OCI-LY7 (cell line): ENCODE results near the gene TRAM2. TPM values are rescaled to one million over a fixed set of nuclear protein-coding genes. Genes with fewer than 3 reads are reported as not detected.

Source experiments
- BruUV-seq: library from RNA; stranded (reverse); fragments of 400-500 nt; replicated peaks from 2 replicates; lab custom pipeline; 2021; lab: Mats Ljungman, UMichigan
- CTCF ChIA-PET: fragments of 300-600 bp; sonication (Branson Sonifier 250); formaldehyde crosslinking; loops from one replicate; lab custom pipeline; 2022; ENCODE audit warnings: antibody characterized with exemption; ENCODE audit not compliant: unreplicated experiment; lab: Charles Lee
- POLR2A ChIA-PET: fragments of 300-600 bp; sonication (Branson Sonifier 250); formaldehyde crosslinking; loops from one replicate; lab custom pipeline; 2022; ENCODE audit warnings: antibody characterized with exemption; lab: Charles Lee
- DNase-seq: peaks from one replicate; pipeline ENCODE4 v3.0.0-alpha.2; 2015; ENCODE audit warnings: low spot score
- H2AFZ ChIP-seq: fragments of 200-600 bp; sonication (generic), shearing (Covaris generic); 2 replicates; pipeline ENCODE4 v1.6.1; 2014; ENCODE audit warnings: mild to moderate bottlenecking, antibody characterized with exemption, low read length, moderate library complexity
- H3K27ac ChIP-seq: fragments of 200-600 bp; sonication (generic); 2 replicates; pipeline ENCODE4 v1.5.1; 2014; ENCODE audit warnings: mixed run types, low read depth, mild to moderate bottlenecking, moderate library complexity, low read length, inconsistent platforms; ENCODE audit not compliant: poor library complexity, severe bottlenecking
- H3K36me3 ChIP-seq: fragments of 200-600 bp; sonication (generic); 2 replicates; pipeline ENCODE4 v1.6.1; 2014; ENCODE audit warnings: mild to moderate bottlenecking, antibody characterized with exemption, low read length, moderate library complexity, mixed read lengths; ENCODE audit not compliant: insufficient read depth
- H3K4me1 ChIP-seq: fragments of 200-600 bp; sonication (generic); 2 replicates; pipeline ENCODE4 v1.5.1; 2014; ENCODE audit warnings: mild to moderate bottlenecking, low read length; ENCODE audit not compliant: insufficient read depth, poor library complexity, severe bottlenecking
- H3K4me2 ChIP-seq: fragments of 200-600 bp; sonication (generic); 2 replicates; pipeline ENCODE4 v1.6.1; 2014; ENCODE audit warnings: mild to moderate bottlenecking, low read length
- H3K4me3 ChIP-seq: fragments of 200-600 bp; sonication (generic); 2 replicates; pipeline ENCODE4 v1.5.1; 2014; ENCODE audit warnings: mild to moderate bottlenecking, low read depth, low read length; ENCODE audit not compliant: poor library complexity, severe bottlenecking
- H3K79me2 ChIP-seq: fragments of 200-600 bp; sonication (generic); 2 replicates; pipeline ENCODE4 v1.6.1; 2016; ENCODE audit warnings: low read depth, mild to moderate bottlenecking, low read length, moderate library complexity, mixed read lengths; ENCODE audit not compliant: insufficient read depth
- H3K9me2 ChIP-seq: fragments of 200-600 bp; sonication (generic); 2 replicates; pipeline ENCODE4 v1.6.1; 2016; ENCODE audit warnings: mild to moderate bottlenecking, low read length, mixed read lengths; ENCODE audit not compliant: insufficient read depth
- H3K9me3 ChIP-seq: fragments of 200-600 bp; sonication (generic); 2 replicates; pipeline ENCODE4 v1.6.1; 2014; ENCODE audit warnings: mild to moderate bottlenecking, mixed run types, low read length, mixed read lengths
- H4K20me1 ChIP-seq: fragments of 200-600 bp; sonication (generic); 2 replicates; pipeline ENCODE4 v1.6.1; 2014; ENCODE audit warnings: mild to moderate bottlenecking, antibody characterized with exemption, low read length, moderate library complexity, mixed read lengths; ENCODE audit not compliant: insufficient read depth
- CTCF ChIP-seq: fragments of 200-600 bp; sonication (generic); conservative IDR thresholded peaks from 2 replicates; pipeline ENCODE4 v1.5.1; 2014; ENCODE audit warnings: mild to moderate bottlenecking, antibody characterized with exemption, low read length, moderate library complexity, mixed read lengths
- EZH2phosphoT487 ChIP-seq: fragments of 200-600 bp; sonication (generic); IDR thresholded peaks from 2 replicates; pipeline ENCODE4 v1.6.1; 2018; ENCODE audit warnings: low read depth, borderline replicate concordance, mild to moderate bottlenecking, mixed run types, antibody characterized with exemption, low read length, moderate library complexity, mixed read lengths
- intact Hi-C: fragments of 100-400 bp; cut with micrococcal nuclease; formaldehyde crosslinking; loops from one replicate; pipeline ENCODE4 v1.10.0; 2022; ENCODE audit not compliant: unreplicated experiment
- total RNA-seq, 2 experiments: library from RNA; depleted of rRNA in 1 of 2; stranded (reverse); fragments of >200 nt in 1 of 2; shearing (Covaris generic) in 1 of 2; gene quantifications; 2 replicates each; pipeline ENCODE4 v1.2.3, GENCODE V29; 2014 to 2022

Gene TRAM2
- total RNA-seq, 2 experiments from 2014 or later = 19.3 to 38.2 TPM

- H2AFZ ChIP-seq = no peak overlapping the region
- CTCF ChIA-PET = no interaction called here
- POLR2A ChIA-PET = no interaction called here
Observed at GRCh38 chr6:52588087-52588709, 11.3 kb upstream of the TRAM2 start.

GRCh38 chr6:52587001-52587400, 10.1 kb upstream of the TRAM2 start:
- Histone ChIP-seq H3K9me3 (no peaks in the 10 kb centered on the region), H3K27ac (no peak overlapping the region), H2AFZ (no peak overlapping the region), H4K20me1 (no peaks in the 10 kb centered on the region), H3K4me2 (no peak overlapping the region), H3K36me3 (peaks cover 3% of the 10 kb centered on the region; the same call in 1 of the 2 replicates), H3K79me2 (no peaks in the 10 kb centered on the region), H3K4me3 (no peak overlapping the region), H3K9me2 (no peaks in the 10 kb centered on the region), H3K4me1 (peaks cover 19% of the 10 kb centered on the region)
- no TSS peak for BruUV-seq
- no peak for DNase-seq
- intact Hi-C loops = no loop called here
- TF ChIP-seq EZH2phosphoT487 (no peak), CTCF (no peak)
- ChIA-PET CTCF (no interaction called here), POLR2A (no interaction called here)

More at GRCh38 chr6:52588087-52588709, 11.3 kb upstream of the TRAM2 start:
- no peaks in the 10 kb centered on the region for H3K9me3 ChIP-seq
- H3K4me2 ChIP-seq = no peak overlapping the region
- no peak overlapping the region for H3K27ac ChIP-seq
- no peaks in the 10 kb centered on the region; the same call in 1 of the 2 replicates for H3K36me3 ChIP-seq
- H3K9me2 ChIP-seq = no peaks in the 10 kb centered on the region
- DNase-seq = no peak
- no peaks in the 10 kb centered on the region for H4K20me1 ChIP-seq
- TF ChIP-seq CTCF (no peak), EZH2phosphoT487 (no peak)
- H3K4me1 ChIP-seq = peaks cover 31% of the 10 kb centered on the region
- no peak overlapping the region for H3K4me3 ChIP-seq
- BruUV-seq = no TSS peak
- intact Hi-C loops = no loop called here
- no peaks in the 10 kb centered on the region for H3K79me2 ChIP-seq

- ChIA-PET CTCF (no interaction called here), POLR2A (interaction anchor here (0.6 to 1.5 kb wide), 4 partner anchors 11 to 686 kb away, joined by 3 to 6 read pairs (median 3); no protein-coding TSS in a partner anchor)
- Histone ChIP-seq H4K20me1 (no peaks in the 10 kb centered on the region), H2AFZ (no peak overlapping the region), H3K27ac (no peak overlapping the region), H3K9me2 (no peaks in the 10 kb centered on the region), H3K4me2 (no peak overlapping the region), H3K79me2 (no peaks in the 10 kb centered on the region), H3K9me3 (no peaks in the 10 kb centered on the region), H3K4me1 (peaks cover 12% of the 10 kb centered on the region), H3K36me3 (peaks cover 3% of the 10 kb centered on the region; the same call in 1 of the 2 replicates), H3K4me3 (no peak overlapping the region)
- TF ChIP-seq EZH2phosphoT487 (no peak), CTCF (no peak)
- BruUV-seq = no TSS peak
- intact Hi-C loops = no loop called here
- no peak for DNase-seq
Observed at GRCh38 chr6:52584203-52584602, 7.3 kb upstream of the TRAM2 start.
